ENCODE results near the gene HAGH.
"Not testable (repeated sequence)": the region's sequence is repeated elsewhere in the genome, so short reads cannot be mapped to it uniquely, and the experiment has no call there.

- TF ChIP-seq CTCF (IDR thresholded peaks at IDR 0.05; ENCODE audit: insufficient read depth, low read length); POLR2AphosphoS5 (IDR thresholded peaks at IDR 0.05; ENCODE audit: low read depth); REST (IDR thresholded peaks at IDR 0.05; ENCODE audit: insufficient replicate concordance, low read depth); SPI1 (IDR thresholded peaks at IDR 0.05; ENCODE audit: borderline replicate concordance, low read depth): not testable (repeated sequence)
Measured at GRCh38 chr16:1876066-1876465, 49.4 kb upstream of the HAGH start.

All from HL-60 (cell line).